Midbrain (tissue), 1 donor: ENCODE data around the gene HMOX1.
"Not testable (repeated sequence)": the region's sequence is repeated elsewhere in the genome, so short reads cannot be mapped to it uniquely, and the experiment has no call there.

Experiments used
- DNase-seq: peaks from one replicate; lab custom pipeline; 2025; lab: John Stamatoyannopoulos, UW

HMOX1 gene

DNA sequence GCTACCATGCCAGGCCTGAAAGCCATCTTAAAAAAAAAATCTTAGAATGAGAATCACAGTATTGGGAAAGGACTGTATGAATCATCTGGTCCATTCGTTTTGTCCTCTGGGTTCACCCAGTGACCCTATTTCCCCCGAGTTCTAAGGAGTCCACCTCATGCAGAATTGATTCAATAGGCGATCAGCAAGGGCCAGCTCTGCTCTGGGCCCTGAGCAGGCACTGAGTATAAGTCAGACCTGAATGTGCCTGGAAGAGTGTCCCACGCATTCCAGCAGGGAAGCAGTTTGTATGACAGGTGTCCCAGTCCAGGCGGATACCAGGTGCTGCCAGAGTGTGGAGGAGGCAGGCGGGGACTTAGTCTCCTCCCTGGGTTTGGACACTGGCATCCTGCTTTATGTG, 883 bp upstream of the HMOX1 start:
- no peak for DNase-seq

DNA sequence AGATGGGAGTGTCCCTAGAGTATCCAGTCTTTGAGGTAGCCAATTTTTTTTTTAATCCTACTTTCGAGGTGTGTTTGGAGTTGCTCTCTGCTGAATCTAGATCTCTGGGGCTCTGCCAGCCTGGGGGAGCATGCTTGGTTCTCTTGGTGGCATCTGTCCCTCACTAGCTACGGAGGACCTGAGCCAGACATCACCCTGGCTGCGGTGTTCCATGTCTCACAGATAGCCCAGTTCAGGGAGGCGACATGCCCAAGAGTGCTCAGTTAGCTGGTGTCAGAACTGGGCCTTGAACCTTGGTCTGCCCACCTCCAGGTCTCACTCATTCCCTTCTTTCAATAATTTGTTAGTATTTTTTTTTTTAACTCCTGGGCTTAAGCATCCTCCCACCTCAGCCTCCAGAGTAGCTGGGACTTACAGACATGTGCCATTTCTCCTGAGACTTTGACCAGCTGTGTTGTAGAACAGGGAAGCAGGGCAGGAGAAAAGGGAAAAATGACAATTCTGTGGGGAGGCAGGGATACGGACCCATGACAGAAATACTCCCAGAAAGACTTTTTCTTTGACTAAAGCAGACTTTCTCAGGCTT, 621 bp downstream of the HMOX1 start:
- no peak for DNase-seq

DNA sequence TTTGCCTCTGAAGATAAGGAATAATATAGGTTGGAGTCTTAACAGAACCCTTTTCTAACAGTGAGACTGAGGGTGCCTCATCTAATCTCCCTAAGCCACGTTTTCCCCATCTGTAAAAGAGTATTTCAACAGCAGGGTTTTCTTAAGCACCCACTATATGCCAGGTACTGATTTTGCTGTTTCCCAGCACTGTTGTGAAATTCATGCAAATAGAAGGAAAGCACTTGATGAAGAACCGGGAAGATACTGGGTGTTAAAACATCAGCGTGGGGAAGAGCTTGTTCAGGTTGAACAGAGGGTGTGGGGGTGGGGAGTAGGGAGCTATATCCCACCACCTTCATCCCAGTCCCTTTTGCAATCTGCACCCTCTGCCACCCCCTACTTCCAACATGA, 2.8 kb downstream of the HMOX1 start:
- no peak for DNase-seq

DNA sequence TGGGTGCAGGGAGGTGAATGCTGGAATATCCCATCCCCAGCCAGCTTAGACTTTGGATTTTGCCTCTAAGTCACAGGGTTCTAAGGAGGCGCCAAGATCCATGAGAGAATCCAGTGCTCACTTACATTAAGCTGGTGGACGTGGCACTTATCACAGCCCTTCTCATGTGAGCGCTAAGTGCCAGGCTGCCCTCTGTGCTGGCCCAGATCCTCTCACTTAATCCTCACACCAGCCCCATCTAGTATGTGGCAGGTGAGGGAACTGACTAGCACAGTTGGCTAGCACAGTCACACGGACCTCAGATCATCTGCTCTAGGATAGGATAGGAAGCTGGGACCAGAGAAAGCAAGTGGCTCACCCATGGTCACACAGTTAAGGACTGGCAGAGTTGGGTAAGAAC, 3.6 kb downstream of the HMOX1 start:
- no peak for DNase-seq

DNA sequence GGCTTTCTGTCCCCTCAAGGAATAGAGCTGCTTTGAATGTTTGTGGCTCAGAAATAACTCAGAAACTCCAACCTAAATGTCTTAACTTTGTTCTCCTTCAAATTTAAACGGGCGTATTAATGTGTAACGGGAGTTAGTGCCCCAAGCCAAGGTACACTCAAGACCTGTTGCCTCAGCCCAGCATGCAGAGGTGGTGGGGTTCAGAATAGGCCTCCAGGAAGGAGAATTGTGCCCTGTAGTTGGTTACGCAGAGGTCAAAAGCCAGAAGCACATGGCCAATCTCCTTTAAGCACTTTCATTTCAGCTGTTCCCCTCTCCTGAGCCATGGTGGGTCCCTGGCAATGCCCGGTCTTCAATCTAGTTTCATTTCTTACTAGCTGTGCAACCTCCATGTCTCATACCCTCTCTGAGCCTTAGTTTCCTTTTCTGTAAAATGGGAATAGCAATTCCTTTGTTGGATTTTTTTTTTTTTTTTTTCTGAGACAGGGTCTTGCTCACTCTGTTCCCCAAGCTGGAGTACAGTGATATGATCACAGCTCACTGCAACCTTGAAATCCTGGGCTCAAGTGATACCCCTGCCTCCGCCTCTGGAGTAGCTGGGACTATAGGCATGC, 4.2 kb downstream of the HMOX1 start:
- DNase-seq: no peak

DNA sequence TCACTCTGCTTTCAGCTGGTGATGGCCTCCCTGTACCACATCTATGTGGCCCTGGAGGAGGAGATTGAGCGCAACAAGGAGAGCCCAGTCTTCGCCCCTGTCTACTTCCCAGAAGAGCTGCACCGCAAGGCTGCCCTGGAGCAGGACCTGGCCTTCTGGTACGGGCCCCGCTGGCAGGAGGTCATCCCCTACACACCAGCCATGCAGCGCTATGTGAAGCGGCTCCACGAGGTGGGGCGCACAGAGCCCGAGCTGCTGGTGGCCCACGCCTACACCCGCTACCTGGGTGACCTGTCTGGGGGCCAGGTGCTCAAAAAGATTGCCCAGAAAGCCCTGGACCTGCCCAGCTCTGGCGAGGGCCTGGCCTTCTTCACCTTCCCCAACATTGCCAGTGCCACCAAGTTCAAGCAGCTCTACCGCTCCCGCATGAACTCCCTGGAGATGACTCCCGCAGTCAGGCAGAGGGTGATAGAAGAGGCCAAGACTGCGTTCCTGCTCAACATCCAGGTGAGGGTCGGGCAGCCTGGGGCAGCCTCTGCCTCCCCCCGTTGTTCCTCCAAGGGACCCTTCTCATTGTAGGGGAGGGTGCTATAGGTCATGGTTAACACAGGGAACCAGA, 5.9 kb downstream of the HMOX1 start:
- no peak for DNase-seq

DNA sequence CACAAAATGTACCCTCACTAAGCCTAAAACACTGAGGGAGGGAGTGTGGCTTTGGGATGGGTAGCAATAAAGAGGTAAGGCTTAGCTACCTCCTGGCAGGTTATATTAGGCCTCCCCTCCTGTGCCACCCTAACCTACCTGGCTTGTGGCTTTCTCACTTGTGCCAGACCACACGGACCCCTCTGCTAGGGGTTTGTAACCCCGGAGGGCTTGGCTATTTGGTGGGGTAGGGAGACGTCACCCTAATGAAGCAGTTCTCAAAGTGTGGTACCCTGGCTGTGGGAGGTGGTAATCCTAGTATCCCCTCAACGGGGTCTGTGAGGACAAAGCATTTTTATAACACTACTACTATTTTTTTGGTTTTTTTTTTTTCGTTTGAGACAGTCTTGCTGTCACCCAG, 10.0 kb downstream of the HMOX1 start:
- DNase-seq: no peak

DNA sequence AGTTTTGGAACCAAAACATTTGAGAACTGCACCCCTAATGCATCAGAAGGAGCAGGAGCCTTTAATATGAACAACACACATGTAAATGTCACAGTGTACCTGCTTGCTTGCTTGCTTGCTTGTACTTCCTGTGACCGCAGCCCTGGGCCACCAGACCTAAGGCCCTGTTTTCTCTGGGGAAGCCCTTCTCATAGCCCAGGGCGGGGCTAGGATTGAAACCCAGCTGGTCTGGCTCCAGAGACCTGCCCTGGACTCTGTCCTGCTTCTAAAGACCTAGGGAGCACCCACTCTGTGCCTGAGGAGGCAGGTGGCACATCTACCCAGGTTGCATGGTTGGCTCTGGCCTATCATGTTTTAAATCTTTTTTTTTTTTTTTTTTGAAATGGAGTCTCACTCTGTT, 11.5 kb downstream of the HMOX1 start:
- DNase-seq: no peak

DNA sequence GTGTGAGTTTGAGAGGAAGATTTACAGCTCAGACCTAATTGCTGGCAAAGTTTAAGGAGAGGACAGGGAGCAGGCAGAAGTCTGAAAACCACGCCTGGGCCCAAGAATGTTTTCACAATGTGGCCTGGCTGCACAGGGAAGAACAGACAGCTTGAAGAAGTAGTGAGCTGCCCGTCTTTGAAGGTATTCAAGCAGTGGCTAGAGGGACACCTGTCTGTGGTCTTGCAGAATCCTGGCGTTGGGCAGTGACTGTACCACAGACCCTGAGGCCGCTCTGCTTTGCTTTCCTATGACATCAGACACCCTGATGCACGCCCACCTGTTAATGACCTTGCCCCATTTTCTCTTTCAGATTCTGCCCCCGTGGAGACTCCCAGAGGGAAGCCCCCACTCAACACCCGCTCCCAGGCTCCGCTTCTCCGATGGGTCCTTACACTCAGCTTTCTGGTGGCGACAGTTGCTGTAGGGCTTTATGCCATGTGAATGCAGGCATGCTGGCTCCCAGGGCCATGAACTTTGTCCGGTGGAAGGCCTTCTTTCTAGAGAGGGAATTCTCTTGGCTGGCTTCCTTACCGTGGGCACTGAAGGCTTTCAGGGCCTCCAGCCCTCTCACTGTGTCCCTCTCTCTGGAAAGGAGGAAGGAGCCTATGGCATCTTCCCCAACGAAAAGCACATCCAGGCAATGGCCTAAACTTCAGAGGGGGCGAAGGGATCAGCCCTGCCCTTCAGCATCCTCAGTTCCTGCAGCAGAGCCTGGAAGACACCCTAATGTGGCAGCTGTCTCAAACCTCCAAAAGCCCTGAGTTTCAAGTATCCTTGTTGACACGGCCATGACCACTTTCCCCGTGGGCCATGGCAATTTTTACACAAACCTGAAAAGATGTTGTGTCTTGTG, 12.5 kb downstream of the HMOX1 start:
- DNase-seq: no peak

DNA sequence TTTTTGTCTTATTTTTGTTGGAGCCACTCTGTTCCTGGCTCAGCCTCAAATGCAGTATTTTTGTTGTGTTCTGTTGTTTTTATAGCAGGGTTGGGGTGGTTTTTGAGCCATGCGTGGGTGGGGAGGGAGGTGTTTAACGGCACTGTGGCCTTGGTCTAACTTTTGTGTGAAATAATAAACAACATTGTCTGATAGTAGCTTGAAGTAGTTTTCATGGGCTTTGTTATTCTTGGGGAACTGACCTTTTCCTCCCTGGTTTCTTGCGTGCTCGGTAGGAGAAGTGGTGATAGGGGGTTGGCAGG, 13.1 kb downstream of the HMOX1 start:
- no peak for DNase-seq

DNA sequence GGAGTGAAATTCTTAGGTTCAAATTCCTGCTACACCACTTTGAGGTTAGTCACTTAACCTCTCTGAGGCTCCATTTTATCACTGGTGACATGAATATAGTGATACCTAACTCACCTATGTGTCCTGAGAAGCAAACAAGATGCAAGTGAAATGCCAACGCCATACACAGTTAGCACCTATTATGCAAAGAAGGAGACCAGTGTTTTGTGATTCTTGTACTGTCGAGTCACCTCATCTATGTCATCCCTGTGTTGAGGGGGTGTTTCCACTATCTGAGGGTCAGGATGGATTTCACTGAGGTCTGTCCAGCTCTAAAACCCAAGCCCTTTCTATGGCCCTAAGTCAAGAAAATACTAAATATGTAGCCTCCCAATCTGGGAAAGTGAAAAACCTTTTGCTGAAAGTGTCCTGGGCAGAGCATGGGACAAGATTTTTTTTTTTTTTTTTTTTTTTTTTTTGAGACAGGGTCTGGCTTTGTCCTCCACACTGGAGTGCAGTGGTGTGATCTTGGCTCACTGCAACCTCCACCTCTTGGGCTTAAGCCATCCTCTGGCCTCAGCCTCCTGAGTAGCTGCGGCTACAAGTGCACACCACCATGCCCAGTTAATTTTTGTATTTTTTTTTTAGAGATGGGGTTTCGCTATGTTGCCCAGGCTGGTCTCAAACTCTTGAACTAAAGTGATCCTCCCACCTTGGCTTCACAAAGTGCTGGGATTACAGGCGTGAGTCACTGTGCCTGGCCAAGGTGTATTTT, 14.1 kb downstream of the HMOX1 start:
- no peak for DNase-seq

DNA sequence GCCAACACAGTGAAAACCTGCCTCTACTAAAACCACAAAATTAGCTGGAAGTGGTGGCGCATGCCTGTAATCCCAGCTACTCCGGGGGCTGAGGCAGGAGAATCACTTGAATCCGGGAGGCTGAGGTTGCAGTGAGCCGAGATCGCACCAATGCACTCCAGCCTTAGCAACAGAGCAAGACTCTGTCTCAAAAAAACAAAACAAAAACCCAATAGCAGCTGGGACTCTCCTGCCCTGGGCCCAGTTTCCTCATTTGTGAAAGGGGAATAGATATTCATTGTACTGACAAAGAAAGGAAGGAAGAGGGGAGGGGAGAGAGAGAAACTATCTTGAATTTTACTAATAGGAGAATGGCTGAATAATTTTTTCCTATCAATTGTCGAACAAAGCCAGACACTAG, 15.7 kb downstream of the HMOX1 start:
- not testable (repeated sequence) for DNase-seq

DNA sequence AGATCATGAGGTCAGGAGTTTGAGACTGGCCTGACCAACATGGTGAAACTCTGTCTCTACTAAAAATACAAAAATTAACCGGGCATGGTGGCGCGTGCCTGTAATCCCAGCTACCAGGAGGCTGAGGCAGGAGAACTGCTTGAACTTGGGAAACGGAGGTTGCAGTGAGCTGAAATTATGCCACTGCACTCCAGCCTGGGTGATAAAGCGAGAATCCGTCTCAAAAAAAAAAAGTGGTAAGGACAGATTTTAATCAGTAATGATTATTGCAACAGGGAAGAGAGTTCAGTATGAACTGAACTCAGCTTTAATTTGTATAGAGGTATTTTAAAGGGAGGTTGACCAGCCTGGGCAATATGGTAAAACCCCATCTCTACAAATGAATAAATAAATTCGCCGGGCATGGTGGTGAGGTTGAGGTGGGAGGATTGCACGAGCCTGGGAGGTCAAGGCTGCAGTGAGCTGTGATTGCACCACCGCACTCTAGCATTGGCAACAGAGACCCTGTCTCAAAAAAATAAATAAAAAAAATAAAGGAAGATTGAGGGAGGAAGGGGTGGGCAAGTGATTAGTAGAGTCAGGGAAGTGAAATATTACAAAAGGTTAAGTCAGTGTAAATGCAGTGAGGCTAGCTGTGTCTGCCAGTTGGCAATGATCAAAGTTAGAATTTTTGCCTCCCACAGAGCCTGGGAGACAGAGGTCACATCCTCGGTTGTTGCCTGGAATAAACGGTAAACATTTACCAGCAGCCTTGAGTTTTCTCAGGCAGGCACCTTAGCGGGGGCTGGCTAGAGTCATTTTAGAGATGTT, 16.4 kb downstream of the HMOX1 start:
- DNase-seq: no peak

DNA sequence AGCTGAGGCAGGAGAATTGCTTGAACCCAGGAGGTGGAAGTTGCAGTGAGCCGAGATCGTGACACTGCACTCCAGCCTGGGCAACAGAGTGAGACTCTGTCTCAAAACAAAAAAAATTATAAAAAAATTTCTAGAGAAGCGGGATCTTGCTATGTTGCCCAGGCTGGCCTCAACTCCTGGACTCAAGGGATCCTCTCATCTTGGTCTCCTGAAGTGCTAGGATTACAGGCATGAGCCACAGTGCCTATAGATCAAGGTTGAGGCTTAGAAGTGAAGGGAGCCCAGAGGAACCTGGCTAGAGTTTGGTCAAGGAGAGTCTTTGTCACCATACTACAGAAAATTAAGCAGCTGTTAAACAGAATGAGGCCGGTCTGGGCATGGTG, 17.7 kb downstream of the HMOX1 start:
- DNase-seq: no peak

DNA sequence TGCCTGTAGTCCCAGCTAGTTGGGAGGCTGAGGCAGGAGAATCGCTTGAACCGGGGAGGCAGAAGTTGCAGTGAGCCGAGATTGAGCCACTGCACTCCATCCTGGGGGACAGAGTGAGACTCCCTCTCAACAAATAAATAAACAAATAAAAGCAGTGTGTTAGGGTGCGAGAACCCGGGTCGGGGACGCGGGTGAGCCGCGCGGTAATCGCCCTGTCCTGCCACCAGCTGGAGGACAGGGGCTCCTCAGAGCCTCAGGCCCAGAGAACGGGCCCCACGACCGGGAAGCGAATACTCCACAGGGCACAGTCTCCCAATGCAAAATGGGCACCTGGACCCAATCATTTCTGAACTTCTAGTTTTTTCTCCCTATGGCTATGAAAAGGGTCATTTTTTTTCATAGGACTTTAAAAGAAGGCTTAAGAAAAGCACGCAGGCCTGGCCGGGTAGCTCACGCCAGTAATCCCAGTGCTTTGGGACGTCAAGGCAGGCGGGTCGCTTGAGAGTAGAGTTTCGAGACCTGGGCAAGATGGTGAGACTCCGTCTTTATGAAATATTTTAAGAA, 18.3 kb downstream of the HMOX1 start:
- DNase-seq: no peak

DNA sequence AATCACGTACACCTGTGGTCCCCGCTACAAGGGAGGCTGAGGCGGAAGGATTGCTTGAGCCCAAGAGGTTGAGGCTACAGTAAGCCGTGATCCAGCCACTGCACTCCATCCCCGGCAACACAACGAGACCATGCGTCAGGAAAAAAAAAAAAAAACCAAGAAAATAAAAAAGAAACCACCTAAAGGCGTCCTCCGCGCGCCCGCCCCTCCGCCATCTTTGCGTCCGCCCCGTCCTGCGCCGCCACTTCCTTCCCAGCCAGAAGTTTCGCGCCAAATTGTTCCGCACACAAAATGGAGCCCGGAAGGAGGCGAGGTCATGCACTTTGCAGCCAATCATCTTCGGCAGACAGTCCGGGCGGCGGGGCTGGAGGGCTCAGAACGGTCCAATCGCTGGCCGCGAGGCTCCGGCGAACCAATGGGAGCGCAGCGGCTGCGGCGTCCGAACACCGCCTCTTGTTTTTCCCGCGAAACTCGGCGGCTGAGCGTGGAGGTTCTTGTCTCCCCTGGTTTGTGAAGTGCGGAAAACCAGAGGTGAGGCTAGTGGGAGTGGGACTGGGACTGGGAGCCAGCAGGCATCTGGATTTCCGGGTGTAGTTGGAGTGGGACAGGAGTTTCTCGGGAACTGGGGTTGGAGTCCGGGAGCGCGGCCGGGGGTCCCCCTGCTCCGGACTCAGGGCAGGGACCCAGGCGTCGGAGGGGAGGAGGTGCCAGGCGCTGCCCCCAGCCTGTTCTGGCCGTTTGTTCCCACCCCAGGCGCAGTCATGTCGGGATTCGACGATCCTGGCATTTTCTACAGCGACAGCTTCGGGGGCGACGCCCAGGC, 19.0 kb downstream of the HMOX1 start, which contains the start of gene MCM5:
Gene MCM5 (plus strand): TSS at position 463 of the 823 bp plus-strand sequence. CDS start 299 bp downstream, at position 762.
- peak; percentile 98 for DNase-seq

DNA sequence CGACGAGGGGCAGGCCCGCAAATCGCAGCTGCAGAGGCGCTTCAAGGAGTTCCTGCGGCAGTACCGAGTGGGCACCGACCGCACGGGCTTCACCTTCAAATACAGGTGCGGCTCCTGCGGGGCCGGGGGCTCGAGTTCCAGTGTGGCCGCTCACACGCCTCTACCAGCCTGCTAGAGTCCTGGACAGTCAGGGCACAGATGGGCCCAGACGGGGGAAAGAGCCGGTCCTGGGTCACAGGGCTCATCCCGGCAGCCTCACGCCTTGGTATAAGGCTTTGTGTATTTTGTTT, 19.6 kb downstream of the HMOX1 start:
- DNase-seq: no peak

DNA sequence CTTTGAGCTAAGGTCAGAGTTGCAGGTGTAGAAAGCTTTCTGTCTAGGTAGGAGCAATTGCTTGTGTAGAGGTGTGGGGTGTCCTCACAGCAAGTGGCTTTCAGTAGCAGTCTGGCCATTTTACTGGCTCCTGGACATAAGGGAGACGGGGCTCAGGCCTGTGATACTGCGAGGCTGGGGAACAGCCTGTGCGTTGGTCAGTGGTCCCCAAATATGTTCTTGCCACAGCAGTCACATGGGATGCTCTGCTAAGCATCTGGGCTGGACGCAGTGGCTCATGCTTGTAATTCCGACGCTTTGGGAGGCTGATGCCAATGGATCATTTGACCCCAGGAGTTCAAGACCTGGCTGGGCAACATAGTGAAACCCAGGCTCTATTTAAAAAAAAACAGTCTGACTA, 21.0 kb downstream of the HMOX1 start:
- DNase-seq: no peak

DNA sequence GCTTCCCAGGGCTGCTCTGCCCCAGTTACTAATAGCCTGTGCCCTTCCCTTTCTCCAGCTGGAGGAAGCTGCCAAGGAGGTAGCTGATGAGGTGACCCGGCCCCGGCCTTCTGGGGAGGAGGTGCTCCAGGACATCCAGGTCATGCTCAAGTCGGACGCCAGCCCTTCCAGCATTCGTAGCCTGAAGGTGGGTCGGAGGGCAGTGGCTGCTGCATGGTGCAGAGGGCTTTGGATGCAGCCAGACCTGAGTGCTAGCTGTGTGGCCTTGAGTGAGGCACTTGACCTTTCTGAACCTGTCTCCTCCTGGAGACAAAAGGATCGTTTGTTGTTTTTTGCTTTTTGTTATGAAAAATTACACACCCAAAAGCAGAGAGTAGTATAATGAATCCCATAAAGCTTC, 22.5 kb downstream of the HMOX1 start:
- DNase-seq: no peak

DNA sequence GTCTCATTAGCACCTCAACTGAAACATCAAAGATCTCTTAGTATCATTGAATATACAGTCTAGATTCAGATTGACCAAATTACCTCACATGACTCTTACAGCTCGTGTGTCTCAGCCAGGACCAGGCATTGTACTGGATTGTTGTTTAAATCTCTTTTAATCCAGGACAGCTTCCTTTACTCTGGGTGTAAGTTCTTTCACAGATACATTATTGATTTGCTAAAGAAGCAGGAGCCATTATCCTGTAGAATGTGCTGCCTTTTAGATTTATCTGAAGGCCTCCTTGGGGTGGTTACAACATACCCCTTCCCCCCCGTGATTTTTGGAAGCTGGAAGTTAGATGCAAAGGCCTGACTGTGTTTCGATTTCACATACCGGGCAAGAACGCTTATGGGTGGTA, 23.3 kb downstream of the HMOX1 start:
- DNase-seq: no peak
